Smooth muscle cell (in vitro differentiated cells): ENCODE measurements around the gene DOCK10. TPM values are rescaled to one million over a fixed set of nuclear protein-coding genes. Genes with fewer than 3 reads are reported as not detected.

Source experiments
- DNase-seq: peaks from one replicate; lab custom pipeline; 2025; ENCODE audit not compliant: unreplicated experiment; lab: John Stamatoyannopoulos, UW
- H2AFZ ChIP-seq: fragments of 200-600 bp; sonication (generic); 2 replicates; pipeline ENCODE4 v1.6.0; 2016; ENCODE audit warnings: antibody characterized with exemption, low read depth, mild to moderate bottlenecking
- H3F3A ChIP-seq: fragments of 200-600 bp; sonication (generic); 2 replicates; pipeline ENCODE4 v1.6.0; 2017; ENCODE audit warnings: antibody characterized with exemption, low read depth
- H3K27ac ChIP-seq: fragments of 200-600 bp; sonication (generic); 2 replicates; pipeline ENCODE4 v1.5.1; 2016; ENCODE audit warnings: low read depth, mild to moderate bottlenecking
- H3K27me3 ChIP-seq: fragments of 200-600 bp; sonication (generic); 2 replicates; pipeline ENCODE4 v1.6.1; 2016; ENCODE audit warnings: low read depth, mild to moderate bottlenecking
- H3K36me3 ChIP-seq: fragments of 200-600 bp; sonication (generic); 2 replicates; pipeline ENCODE4 v1.5.1; 2016; ENCODE audit warnings: low read depth
- H3K4me1 ChIP-seq: fragments of 200-600 bp; sonication (generic); 2 replicates; pipeline ENCODE4 v1.5.1; 2016; ENCODE audit warnings: low read depth
- H3K4me2 ChIP-seq: fragments of 200-600 bp; sonication (generic); 2 replicates; pipeline ENCODE4 v1.6.0; 2016; ENCODE audit warnings: mild to moderate bottlenecking
- H3K4me3 ChIP-seq: fragments of 200-600 bp; sonication (generic); 2 replicates; pipeline ENCODE4 v1.5.1; 2016; ENCODE audit warnings: mild to moderate bottlenecking
- H3K79me2 ChIP-seq: fragments of 200-600 bp; sonication (generic); 2 replicates; pipeline ENCODE4 v1.6.0; 2016; ENCODE audit warnings: low read depth, mild to moderate bottlenecking
- H3K9ac ChIP-seq: fragments of 200-600 bp; sonication (generic); 2 replicates; pipeline ENCODE4 v1.6.0; 2016; ENCODE audit warnings: low read depth
- H3K9me3 ChIP-seq: fragments of 200-600 bp; sonication (generic); replicated peaks from 2 replicates; pipeline ENCODE4 v1.5.1; 2016; ENCODE audit warnings: low read depth
- H4K20me1 ChIP-seq: fragments of 200-600 bp; sonication (generic); 2 replicates; pipeline ENCODE4 v1.6.0; 2016; ENCODE audit warnings: low read depth
- WGBS: methylation state at CpG from one replicate; pipeline ENCODE4 v1.1.7; 2016; ENCODE audit warnings: low lambda C conversion rate; 5-methylcytosine and 5-hydroxymethylcytosine counted together
- polyA plus RNA-seq: library from polyadenylated mRNA; unstranded; fragments of >200 nt; fragmentation: Nextera tagmentation; extraction: Ambion mirVana; gene quantifications from 2 replicates; pipeline ENCODE4 v1.2.1, GENCODE V29; 2016
- total RNA-seq: library from RNA; depleted of rRNA; stranded (reverse); fragments of >200 nt; gene quantifications from 2 replicates; pipeline ENCODE4 v1.2.3, GENCODE V29; 2014
- TF ChIP-seq, protein P1 (sequence below): fragments of 200-600 bp; sonication (generic); IDR thresholded peaks from 2 replicates; pipeline ENCODE4 v1.5.1; 2017; ENCODE audit warnings: borderline replicate concordance, mild to moderate bottlenecking, antibody characterized with exemption; ENCODE audit not compliant: insufficient read depth, poor library complexity, severe bottlenecking

Gene DOCK10
- total and polyA plus RNA-seq, 2 experiments from 2014 or later = 0.04 TPM; not detected in 1

DNA sequence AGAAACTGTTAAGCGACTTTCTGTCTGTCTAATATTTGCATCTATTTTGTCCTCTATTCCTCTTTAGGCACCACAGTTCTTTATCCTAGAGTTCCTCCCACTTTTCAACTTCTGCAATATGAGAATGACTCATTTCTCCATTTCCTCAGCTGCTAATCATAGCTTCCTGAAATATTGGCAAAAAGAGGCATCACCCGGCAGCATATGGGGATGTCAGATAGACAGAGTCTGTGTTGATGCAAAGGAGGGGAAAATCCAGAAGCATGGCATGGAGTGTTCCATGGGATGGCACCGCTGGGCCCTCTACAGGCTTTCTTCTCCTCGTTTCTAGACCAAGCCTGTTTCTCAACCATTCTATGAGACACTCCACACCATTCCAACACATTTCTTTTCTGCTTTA lies 93.4 kb downstream of the DOCK10 start:
- no peak overlapping the region for H3K4me3 ChIP-seq
- H3K36me3 ChIP-seq = no peaks in the 10 kb centered on the region
- H3K9ac ChIP-seq = no peak overlapping the region
- TF ChIP-seq, protein P1, sequence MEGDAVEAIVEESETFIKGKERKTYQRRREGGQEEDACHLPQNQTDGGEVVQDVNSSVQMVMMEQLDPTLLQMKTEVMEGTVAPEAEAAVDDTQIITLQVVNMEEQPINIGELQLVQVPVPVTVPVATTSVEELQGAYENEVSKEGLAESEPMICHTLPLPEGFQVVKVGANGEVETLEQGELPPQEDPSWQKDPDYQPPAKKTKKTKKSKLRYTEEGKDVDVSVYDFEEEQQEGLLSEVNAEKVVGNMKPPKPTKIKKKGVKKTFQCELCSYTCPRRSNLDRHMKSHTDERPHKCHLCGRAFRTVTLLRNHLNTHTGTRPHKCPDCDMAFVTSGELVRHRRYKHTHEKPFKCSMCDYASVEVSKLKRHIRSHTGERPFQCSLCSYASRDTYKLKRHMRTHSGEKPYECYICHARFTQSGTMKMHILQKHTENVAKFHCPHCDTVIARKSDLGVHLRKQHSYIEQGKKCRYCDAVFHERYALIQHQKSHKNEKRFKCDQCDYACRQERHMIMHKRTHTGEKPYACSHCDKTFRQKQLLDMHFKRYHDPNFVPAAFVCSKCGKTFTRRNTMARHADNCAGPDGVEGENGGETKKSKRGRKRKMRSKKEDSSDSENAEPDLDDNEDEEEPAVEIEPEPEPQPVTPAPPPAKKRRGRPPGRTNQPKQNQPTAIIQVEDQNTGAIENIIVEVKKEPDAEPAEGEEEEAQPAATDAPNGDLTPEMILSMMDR = no peak
- H3K4me1 ChIP-seq = no peaks in the 10 kb centered on the region
- no peaks in the 10 kb centered on the region for H3K79me2 ChIP-seq
- no peaks in the 10 kb centered on the region for H3K9me3 ChIP-seq
- no peaks in the 10 kb centered on the region for H3F3A ChIP-seq
- H3K27me3 ChIP-seq = no peaks in the 10 kb centered on the region
- DNase-seq = no peak
- WGBS = 83% methylated on average over 4 of the region's 4 CpGs
- H3K4me2 ChIP-seq = no peak overlapping the region
- no peaks in the 10 kb centered on the region for H4K20me1 ChIP-seq
- H2AFZ ChIP-seq = no peak overlapping the region
- H3K27ac ChIP-seq = no peak overlapping the region

DNA sequence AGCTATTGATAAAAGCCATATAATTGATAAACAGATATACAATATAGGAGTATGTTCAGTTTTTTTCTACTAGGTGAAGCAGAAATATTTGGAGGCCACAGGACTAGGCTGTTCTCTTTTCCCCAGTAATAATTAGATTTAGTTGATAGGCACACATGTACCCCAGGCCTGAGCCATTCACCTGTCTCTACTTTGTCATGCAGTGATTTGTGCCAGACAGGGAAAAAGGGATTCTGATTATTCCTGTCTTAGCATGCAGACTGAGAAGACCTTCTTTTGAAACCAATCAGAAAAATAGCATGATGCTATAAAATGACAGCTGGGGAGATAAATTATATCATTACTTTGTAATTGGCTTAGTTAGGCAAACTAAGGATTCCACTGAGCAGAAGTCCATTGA lies 94.3 kb downstream of the DOCK10 start:
- no peaks in the 10 kb centered on the region for H3K4me1 ChIP-seq
- no peaks in the 10 kb centered on the region for H3K36me3 ChIP-seq
- TF ChIP-seq, protein P1 = no peak
- H3K79me2 ChIP-seq = no peaks in the 10 kb centered on the region
- H3K9me3 ChIP-seq = no peaks in the 10 kb centered on the region
- no peaks in the 10 kb centered on the region for H3K27me3 ChIP-seq
- no peak overlapping the region for H3K4me3 ChIP-seq
- H3K4me2 ChIP-seq = no peak overlapping the region
- H4K20me1 ChIP-seq = no peaks in the 10 kb centered on the region
- DNase-seq = no peak
- no peak overlapping the region for H3K27ac ChIP-seq
- no peak overlapping the region for H2AFZ ChIP-seq
- H3F3A ChIP-seq = no peaks in the 10 kb centered on the region
- H3K9ac ChIP-seq = no peak overlapping the region

DNA sequence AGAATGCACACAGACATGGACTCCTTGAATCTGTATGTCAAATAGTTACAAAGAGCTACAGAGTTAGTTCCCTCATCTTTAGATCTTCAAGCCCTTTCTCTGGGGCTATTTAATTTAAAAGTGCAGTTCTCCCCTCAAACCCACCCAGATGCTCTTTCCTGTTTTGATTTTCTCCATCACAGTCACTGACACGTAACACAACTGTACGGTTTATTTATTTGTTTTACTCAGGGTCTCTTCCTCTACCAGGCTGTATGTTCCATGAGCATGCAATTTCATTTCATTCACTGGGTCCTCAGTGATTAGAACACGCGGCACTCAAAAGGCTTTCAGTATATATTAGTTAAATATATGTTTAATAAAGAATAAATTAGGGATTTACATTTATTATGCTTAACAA lies 94.7 kb downstream of the DOCK10 start:
- no peak for DNase-seq
- H3K9ac ChIP-seq = no peak overlapping the region
- 85% methylated on average over 4 of the region's 4 CpGs for WGBS
- H3K79me2 ChIP-seq = no peaks in the 10 kb centered on the region
- H4K20me1 ChIP-seq = no peaks in the 10 kb centered on the region
- H3K4me2 ChIP-seq = no peak overlapping the region
- no peaks in the 10 kb centered on the region for H3K9me3 ChIP-seq
- TF ChIP-seq, protein P1 = no peak
- no peak overlapping the region for H2AFZ ChIP-seq
- no peaks in the 10 kb centered on the region for H3K36me3 ChIP-seq
- H3K4me1 ChIP-seq = no peaks in the 10 kb centered on the region
- no peak overlapping the region for H3K4me3 ChIP-seq
- no peaks in the 10 kb centered on the region for H3K27me3 ChIP-seq
- no peak overlapping the region for H3K27ac ChIP-seq
- no peaks in the 10 kb centered on the region for H3F3A ChIP-seq

DNA sequence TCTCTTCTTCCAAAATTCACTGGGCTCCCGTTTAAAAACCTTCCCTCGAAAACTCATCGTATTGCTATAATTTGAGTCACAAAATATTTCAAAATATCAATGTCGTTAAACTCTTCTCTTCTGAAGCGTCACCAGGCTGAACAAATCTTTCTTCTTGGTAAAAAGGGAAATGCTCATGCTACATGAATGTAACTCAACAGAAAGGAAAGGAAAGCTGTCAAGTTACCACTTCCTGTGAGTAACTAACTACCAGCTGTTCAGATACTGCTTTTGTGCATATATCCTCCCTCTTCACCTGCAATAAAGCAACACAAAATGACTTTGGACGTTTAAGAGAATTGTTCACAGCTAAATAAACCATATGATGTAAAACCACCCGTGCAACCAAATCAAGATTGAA lies 95.4 kb downstream of the DOCK10 start:
- Histone ChIP-seq H3K4me1 (peaks cover 2% of the 10 kb centered on the region), H3K79me2 (no peaks in the 10 kb centered on the region), H4K20me1 (no peaks in the 10 kb centered on the region), H3K36me3 (no peaks in the 10 kb centered on the region), H3K4me2 (no peak overlapping the region), H3F3A (no peaks in the 10 kb centered on the region), H3K4me3 (no peak overlapping the region), H3K9me3 (no peaks in the 10 kb centered on the region), H3K27me3 (no peaks in the 10 kb centered on the region), H3K9ac (no peak overlapping the region), H2AFZ (no peak overlapping the region), H3K27ac (no peak overlapping the region)
- 75% methylated on average over 7 of the region's 7 CpGs for WGBS
- TF ChIP-seq, protein P1 = no peak
- DNase-seq = no peak
